HT-29 (cell line): ENCODE data around the gene SPPL2B. TPM values are rescaled to one million over a fixed set of nuclear protein-coding genes. Genes with fewer than 3 reads are reported as not detected.

Experiments used
- DNase-seq: peaks from one replicate; pipeline ENCODE4 v3.0.0-alpha.2; 2015; ENCODE audit warnings: low spot score
- total RNA-seq: library from RNA; depleted of rRNA; stranded (reverse); fragments of >200 nt; shearing (Covaris generic); gene quantifications from 2 replicates; pipeline ENCODE4 v1.2.3, GENCODE V29; 2014

The SPPL2B gene
- total RNA-seq, 1 experiment from 2014 or later: 121 TPM

DNA sequence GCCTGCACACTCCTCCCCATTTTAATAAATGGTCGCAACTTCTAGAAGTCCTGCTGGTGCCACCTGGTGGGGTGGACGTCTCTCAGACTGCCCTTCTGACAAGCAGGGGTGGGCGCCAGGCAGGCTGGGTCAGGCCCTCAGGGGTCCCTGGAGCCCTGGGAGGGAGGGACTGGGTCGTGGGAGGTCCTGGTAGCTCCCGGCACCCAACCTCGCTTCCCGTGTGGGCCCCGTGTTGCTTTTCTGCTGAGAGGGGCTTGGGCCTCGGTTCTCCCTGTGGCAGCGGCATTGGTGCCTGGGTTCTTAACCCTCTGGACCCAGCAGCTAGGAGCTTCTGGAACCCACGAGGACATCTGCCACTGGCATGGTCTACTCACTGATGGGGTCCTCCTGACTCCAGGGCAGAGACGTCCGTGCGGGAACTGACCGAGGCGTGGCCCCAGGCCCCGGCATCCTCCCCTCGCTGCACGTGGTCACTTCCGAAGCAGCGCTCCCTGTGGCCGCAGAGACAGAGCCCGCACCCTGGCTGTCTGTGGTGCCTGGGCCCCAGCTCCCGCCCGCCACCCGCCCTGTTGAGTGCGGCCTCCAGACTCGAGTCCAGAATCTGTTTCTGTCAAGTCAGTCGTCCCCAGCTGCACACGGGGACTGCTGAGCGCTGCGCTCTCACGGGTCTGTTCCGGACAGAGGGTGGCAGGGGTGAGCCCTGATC lies 25.6 kb downstream of the SPPL2B start:
- no peak for DNase-seq

DNA sequence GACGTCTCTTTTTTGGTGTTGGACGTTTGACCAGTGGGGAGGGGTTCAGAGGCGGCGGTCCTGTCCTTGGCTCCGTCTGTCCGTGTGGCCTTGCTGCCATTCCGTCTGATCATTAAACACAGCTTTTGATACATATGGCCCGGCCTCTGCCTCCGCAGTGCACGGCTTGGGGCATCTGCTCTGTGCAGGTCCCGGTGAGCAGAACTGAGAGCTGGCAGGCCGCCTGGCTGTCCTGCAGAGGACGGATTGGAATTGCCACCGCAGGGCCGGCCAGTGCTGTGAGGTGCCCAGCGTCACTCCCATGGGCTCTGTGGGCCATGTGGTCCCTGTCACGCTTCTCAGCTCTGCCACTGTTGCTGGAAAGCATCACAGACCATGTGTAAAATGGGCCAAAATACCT lies 26.2 kb downstream of the SPPL2B start:
- no peak for DNase-seq

- no peak for DNase-seq
Measured at GRCh38 chr19:2355168-2356035, 26.9 kb downstream of the SPPL2B start.

DNA sequence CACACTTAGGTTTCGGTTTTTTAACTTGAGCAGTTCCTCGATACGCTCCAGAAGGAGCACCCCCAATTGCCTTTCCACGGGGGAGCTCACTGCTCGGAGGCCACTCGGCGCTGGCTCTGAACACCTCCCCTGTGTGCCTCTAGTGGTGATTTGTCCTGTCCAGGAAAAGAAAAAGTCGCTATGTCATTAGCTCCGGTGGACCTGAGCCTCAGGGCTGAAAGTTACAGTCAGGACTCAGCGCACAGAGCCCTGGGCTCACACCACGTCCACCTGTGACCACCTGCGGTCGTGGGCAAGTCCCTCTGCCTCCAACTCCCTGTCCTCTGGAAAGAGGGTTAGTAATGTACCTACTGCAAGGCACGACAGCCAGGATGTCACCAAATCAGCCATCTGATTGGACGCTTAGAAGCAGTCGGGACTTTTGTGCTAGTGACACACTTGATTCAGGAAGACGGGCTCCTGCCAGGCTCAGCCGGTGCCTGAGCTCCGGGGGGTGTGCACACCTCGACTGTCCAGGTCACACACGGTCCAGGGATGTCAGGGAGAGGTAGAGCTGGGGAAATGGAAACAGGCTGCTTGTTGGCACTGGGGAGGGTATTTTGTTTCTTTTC lies 27.7 kb downstream of the SPPL2B start:
- DNase-seq: no peak

GRCh38 chr19:2357279-2358206 lies 29.1 kb downstream of the SPPL2B start:
- no peak for DNase-seq

DNA sequence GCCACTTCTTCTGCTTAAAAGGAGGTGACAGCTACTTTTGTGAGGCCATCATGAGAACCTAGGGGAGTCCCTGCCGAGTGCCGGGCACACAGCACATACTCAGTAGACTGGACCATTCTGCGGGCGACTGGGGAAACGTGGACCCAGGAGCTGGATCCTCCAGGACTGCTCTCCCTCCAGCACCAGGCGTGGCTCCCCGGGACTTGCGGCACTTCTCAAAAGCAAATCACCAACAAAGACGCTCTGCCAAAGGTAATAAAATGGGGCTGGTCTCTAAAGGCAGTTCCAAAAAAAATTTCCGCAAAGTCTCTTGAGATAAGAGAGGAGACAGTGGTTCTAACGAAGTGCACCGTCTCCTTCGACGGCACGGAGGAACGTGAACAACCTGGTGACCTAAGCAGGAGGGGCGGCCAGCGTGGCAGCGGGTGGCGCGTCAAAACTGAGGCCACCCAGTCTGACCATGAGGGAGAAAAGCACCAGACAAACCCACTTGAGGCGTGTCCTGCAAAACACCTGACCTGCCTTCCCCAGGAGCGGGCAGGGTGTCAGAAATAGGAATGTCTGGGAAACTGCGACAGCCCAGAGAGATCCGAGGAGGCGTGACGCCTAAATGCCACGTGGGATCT lies 30.2 kb downstream of the SPPL2B start:
- DNase-seq: no peak

DNA sequence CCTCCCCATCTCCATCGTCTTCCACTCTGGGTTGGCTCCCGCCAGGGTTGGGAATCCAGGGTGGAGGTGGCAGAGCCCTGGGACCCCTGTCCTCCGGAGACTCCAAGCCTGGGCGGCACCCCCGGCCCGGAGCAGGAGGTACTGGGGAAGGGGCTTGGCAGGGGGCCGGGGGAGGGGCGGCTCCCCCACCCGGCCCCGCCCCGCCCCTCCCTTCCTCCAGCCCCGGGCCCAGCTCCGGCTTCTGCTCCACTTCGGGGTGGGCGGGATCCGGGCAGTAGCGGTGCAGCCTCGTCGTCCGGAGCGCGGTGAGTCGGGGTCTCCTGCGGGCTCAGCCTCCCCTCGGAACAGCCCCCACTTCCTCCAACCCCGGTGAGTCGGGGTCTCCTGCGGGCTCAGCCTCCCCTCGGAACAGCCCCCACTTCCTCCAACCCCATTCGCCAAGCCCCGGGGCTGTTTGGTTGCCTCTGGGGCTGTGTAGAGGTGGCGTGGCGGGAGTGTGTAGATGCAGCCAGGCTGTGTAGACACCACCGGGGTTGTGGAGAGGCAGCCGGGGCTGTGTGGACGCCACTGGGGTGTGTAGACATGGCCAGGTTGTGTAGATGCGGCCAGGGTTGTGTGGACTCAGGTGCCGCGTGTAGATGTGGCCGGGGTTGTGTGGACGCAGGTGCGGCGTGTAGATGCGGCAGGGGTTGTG lies 31.7 kb downstream of the SPPL2B start, which contains the start of gene TMPRSS9:
TSS of gene TMPRSS9 (plus strand) at position 274 of the 694 bp plus-strand sequence. CDS start 29,521 bp downstream, outside the sequence.
- DNase-seq: no peak

DNA sequence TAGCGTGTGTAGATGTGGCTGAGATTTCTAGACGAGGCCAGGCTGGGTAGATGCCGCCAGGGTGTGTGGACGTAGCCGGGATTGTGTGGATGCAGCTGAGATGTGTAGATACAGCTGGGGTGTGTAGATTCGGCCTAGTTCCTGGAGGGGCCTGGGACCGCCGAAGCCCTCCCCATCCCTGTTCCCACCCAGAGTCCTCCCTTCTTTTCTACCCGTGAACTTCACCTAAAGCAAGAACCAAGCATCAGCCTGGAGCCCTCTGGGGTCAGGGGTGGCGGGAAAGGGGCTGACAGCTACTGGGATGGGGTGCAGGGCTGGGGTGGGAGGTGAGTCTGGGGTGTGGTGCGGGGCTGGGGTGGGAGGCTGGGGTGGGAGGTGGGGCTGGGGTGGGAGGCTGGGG lies 32.3 kb downstream of the SPPL2B start:
- no peak for DNase-seq

DNA sequence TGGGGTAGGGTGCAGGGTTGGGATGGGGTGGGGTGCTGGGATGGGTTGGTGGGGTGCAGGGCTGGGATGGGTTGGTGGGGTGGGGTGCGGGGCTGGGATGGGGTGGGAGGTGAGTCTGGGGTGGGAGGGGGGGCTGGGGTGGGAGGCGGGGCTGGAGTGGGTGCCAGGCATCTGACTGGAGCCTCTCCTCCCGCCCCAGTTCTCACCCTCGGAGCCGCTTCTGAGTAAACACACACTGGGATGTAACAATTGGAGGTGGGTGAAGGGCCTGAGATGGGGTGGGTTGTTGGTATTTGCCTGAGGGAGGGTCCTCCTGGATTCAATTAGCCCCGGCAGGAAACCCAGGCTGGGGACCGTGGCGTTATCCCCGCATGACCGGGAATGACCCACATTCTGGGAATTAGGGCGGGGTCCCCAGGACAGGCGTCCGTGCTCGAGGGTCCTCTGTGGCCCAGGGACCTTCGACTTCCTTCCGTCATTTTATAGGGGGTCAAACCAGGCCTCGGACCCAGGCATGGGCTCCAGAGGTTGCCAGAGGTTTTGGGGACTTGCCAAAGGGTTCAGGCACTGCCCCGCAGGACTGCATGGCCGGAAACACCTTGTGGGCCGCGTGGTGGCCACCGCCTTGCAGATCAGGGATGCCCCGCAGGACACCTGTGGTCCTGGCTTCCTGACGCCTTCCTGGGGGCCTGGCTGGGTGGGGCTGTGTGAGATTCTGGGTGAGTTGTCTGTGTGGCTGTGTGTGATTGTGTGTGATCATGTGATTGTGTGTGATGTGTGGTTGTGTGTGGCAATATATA lies 33.0 kb downstream of the SPPL2B start:
- DNase-seq: no peak

GRCh38 chr19:2362046-2362969 lies 33.8 kb downstream of the SPPL2B start:
- DNase-seq: no peak

GRCh38 chr19:2362970-2363300 lies 34.5 kb downstream of the SPPL2B start:
- DNase-seq: no peak

GRCh38 chr19:2363419-2363818 lies 34.9 kb downstream of the SPPL2B start:
- DNase-seq: no peak

GRCh38 chr19:2365201-2365970 lies 36.9 kb downstream of the SPPL2B start:
- DNase-seq: no peak

GRCh38 chr19:2371656-2372055 lies 43.2 kb downstream of the SPPL2B start:
- DNase-seq: no peak

DNA sequence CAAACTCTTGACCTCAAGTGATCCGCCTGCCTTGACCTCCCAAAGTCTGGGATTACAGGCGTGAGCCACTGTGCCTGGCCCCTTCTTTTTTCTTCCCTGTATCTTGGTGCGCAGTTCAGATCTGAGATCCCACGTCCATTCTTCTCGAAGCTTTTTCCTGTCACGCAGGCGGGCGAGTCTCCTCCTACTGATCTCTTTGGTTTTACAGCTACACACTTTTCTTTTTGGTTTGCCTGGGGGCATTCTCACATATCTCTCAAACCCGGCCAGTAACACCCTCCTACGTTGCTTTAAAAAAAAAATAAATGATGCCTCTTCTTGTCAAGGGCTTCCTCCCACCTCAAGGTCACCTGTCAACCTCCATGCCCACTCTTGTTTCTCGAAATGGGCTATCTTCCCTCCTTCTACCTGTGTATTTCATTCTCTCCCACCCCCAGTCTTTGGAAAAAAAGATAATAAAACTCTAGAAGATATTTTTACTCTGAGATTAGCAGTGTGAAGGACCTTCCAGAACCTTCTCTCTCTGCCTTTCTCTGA lies 43.7 kb downstream of the SPPL2B start:
- DNase-seq: no peak

GRCh38 chr19:2374808-2375207 lies 46.3 kb downstream of the SPPL2B start:
- DNase-seq: no peak
